ENCODE results near the gene SHQ1.

- peak; percentile 72 for TF ChIP-seq POLR2A (IDR thresholded peaks at IDR 0.05; ENCODE audit: low read length)
- no peak for TF ChIP-seq GATA1 (IDR thresholded peaks at IDR 0.05; ENCODE audit: low read depth, low read length)
These were observed at the start of gene SHQ1 for GRCh38 chr3:72847751-72848702.

Measured in erythroblast (primary cell).